GM23338 (cell line): Measurements from ENCODE around the gene GPX7. TPM values are rescaled to one million over a fixed set of nuclear protein-coding genes. Genes with fewer than 3 reads are reported as not detected.

ENCODE experiments used
- ATAC-seq: fragments of 200-7000 bp; cut with Tn5 transposase; 3 replicates; pipeline ENCODE4 v1.9.1; 2020
- DNase-seq: peaks from one replicate; pipeline ENCODE4 v3.0.0-alpha.2; 2015; ENCODE audit warnings: low spot score
- H2AFZ ChIP-seq: fragments of 200-600 bp; sonication (generic); 2 replicates; pipeline ENCODE4 v1.8.0; 2016; ENCODE audit warnings: antibody characterized with exemption, mild to moderate bottlenecking, moderate library complexity
- H3F3A ChIP-seq: fragments of 200-600 bp; sonication (generic); replicated peaks from 2 replicates; pipeline ENCODE4 v1.8.0; 2017; ENCODE audit warnings: antibody characterized with exemption, mixed run types, low read depth
- H3K27ac ChIP-seq: fragments of 200-600 bp; sonication (generic); 2 replicates; pipeline ENCODE4 v1.6.1; 2016; ENCODE audit warnings: low read depth
- H3K27me3 ChIP-seq: fragments of 200-600 bp; sonication (generic); 2 replicates; pipeline ENCODE4 v1.8.0; 2016; ENCODE audit warnings: mild to moderate bottlenecking, mixed run types, moderate library complexity; ENCODE audit not compliant: insufficient read depth
- H3K36me3 ChIP-seq: fragments of 200-600 bp; sonication (generic); 2 replicates; pipeline ENCODE4 v1.8.0; 2016; ENCODE audit warnings: mild to moderate bottlenecking; ENCODE audit not compliant: insufficient read depth
- H3K4me1 ChIP-seq: fragments of 200-600 bp; sonication (generic); 2 replicates; pipeline ENCODE4 v1.8.0; 2016; ENCODE audit warnings: mild to moderate bottlenecking, moderate library complexity; ENCODE audit not compliant: insufficient read depth
- H3K4me2 ChIP-seq: fragments of 200-600 bp; sonication (generic); 2 replicates; pipeline ENCODE4 v1.7.1; 2017; ENCODE audit warnings: mixed run types
- H3K4me3 ChIP-seq: fragments of 200-600 bp; sonication (generic); 2 replicates; pipeline ENCODE4 v1.6.1; 2016; ENCODE audit warnings: mixed run types
- H3K79me2 ChIP-seq: fragments of 200-600 bp; sonication (generic); replicated peaks from 2 replicates; pipeline ENCODE4 v1.8.0; 2017; ENCODE audit warnings: mild to moderate bottlenecking; ENCODE audit not compliant: insufficient read depth
- H3K9me2 ChIP-seq: fragments of 200-600 bp; sonication (generic); 2 replicates; pipeline ENCODE4 v1.8.0; 2017; ENCODE audit not compliant: insufficient read depth
- H4K20me1 ChIP-seq: fragments of 200-600 bp; sonication (generic); replicated peaks from 2 replicates; pipeline ENCODE4 v1.8.0; 2017; ENCODE audit warnings: mild to moderate bottlenecking; ENCODE audit not compliant: insufficient read depth
- H3K27ac Mint-ChIP-seq: 2 replicates; pipeline ENCODE4 v1.8.0; 2020; ENCODE audit warnings: inconsistent platforms, mild to moderate bottlenecking, moderate library complexity, mixed read lengths
- H3K27me3 Mint-ChIP-seq: 3 replicates; pipeline ENCODE4 v1.8.0; 2022; ENCODE audit warnings: low read depth, mild to moderate bottlenecking, moderate library complexity, mixed read lengths, inconsistent platforms; ENCODE audit not compliant: insufficient read depth, poor library complexity
- H3K36me3 Mint-ChIP-seq: 3 replicates; pipeline ENCODE4 v1.8.0; 2021; ENCODE audit warnings: low read depth, mild to moderate bottlenecking, inconsistent platforms, moderate library complexity, mixed read lengths
- H3K4me1 Mint-ChIP-seq: 3 replicates; pipeline ENCODE4 v1.8.0; 2020; ENCODE audit warnings: mild to moderate bottlenecking, inconsistent platforms, mixed read lengths
- H3K4me3 Mint-ChIP-seq: 3 replicates; pipeline ENCODE4 v1.8.0; 2021; ENCODE audit warnings: moderate library complexity, mild to moderate bottlenecking, inconsistent platforms, mixed read lengths
- H3K9me3 Mint-ChIP-seq: 3 replicates; pipeline ENCODE4 v1.8.0; 2020; ENCODE audit warnings: moderate library complexity, mild to moderate bottlenecking, inconsistent platforms, mixed read lengths
- CREB1 ChIP-seq: fragments of 250-450 bp; sonication (Bioruptor Pico); IDR thresholded peaks from 2 replicates; pipeline ENCODE4 v1.5.0; 2020; ENCODE audit warnings: low read depth, mild to moderate bottlenecking, moderate library complexity
- CTCF ChIP-seq, 2 experiments: fragments of 200-600 bp in 1 of 2; sonication (generic) in 1 of 2; conservative IDR thresholded peaks; 2 replicates each; pipeline versions ENCODE4 v1.5.1 to v1.6.1; 2016 to 2017; ENCODE audit warnings: antibody characterized with exemption in 2 of 2, low read depth in 2 of 2, mild to moderate bottlenecking in 2 of 2, moderate library complexity in 1 of 2
- ETS1 ChIP-seq: IDR thresholded peaks from 2 replicates; pipeline ENCODE4 v1.6.1; 2016; ENCODE audit warnings: antibody characterized with exemption
- JUNB ChIP-seq: IDR thresholded peaks from one replicate; pipeline ENCODE4 v1.6.1; 2016; ENCODE audit warnings: antibody characterized with exemption; ENCODE audit not compliant: unreplicated experiment
- POLR2AphosphoS5 ChIP-seq: IDR thresholded peaks from 2 replicates; pipeline ENCODE4 v1.6.1; 2016; ENCODE audit warnings: antibody characterized with exemption, low read depth
- REST ChIP-seq: IDR thresholded peaks from one replicate; pipeline ENCODE4 v1.6.1; 2018; ENCODE audit warnings: antibody characterized with exemption; ENCODE audit not compliant: unreplicated experiment
- STAT1 ChIP-seq: IDR thresholded peaks from one replicate; pipeline ENCODE4 v1.6.1; 2016; ENCODE audit warnings: antibody characterized with exemption; ENCODE audit not compliant: unreplicated experiment
- ZNF114 ChIP-seq: fragments of 250-450 bp; sonication (Bioruptor Pico); IDR thresholded peaks from 2 replicates; pipeline ENCODE4 v1.5.0; 2020; ENCODE audit warnings: mild to moderate bottlenecking, moderate library complexity
- ZNF331 ChIP-seq: fragments of 250-450 bp; sonication (Bioruptor Pico); IDR thresholded peaks from 2 replicates; pipeline ENCODE4 v1.5.0; 2020; ENCODE audit warnings: low read depth, mild to moderate bottlenecking, moderate library complexity
- ZNF462 ChIP-seq: fragments of 250-450 bp; sonication (Bioruptor Pico); IDR thresholded peaks from 2 replicates; pipeline ENCODE4 v1.5.0; 2020; ENCODE audit warnings: mild to moderate bottlenecking, moderate library complexity
- polyA plus RNA-seq: library from polyadenylated mRNA; unstranded; fragments of >200 nt; fragmentation: Nextera tagmentation; extraction: Ambion mirVana; gene quantifications from 2 replicates; pipeline ENCODE4 v1.2.1, GENCODE V29; 2016
- total RNA-seq: library from RNA; depleted of rRNA; stranded (reverse); fragments of >200 nt; shearing (Covaris generic); gene quantifications from 2 replicates; pipeline ENCODE4 v1.2.3, GENCODE V29; 2014

Gene GPX7
- total and polyA plus RNA-seq, 2 experiments from 2014 or later, result 12.8 to 20.9 TPM

GRCh38 chr1:52651904-52652303 lies 49.7 kb downstream of the GPX7 start (continued):
- TF ChIP-seq ETS1 (no peak), CTCF (conservative IDR thresholded peaks at IDR 0.05; ENCODE audit: low read depth in 2 of 2) (no peak)

- no peaks in the 10 kb centered on the region for H3K36me3 Mint-ChIP-seq
- H3K27ac ChIP-seq, result no peak overlapping the region
- H3K4me1 ChIP-seq, result no peaks in the 10 kb centered on the region
- H3K4me3 Mint-ChIP-seq, result no peak overlapping the region
- no peaks in the 10 kb centered on the region for H3K79me2 ChIP-seq
- H3K27ac Mint-ChIP-seq, result no peak overlapping the region
- DNase-seq, result no peak
- H3K27me3 ChIP-seq, result no peaks in the 10 kb centered on the region
- H3K36me3 ChIP-seq, result no peaks in the 10 kb centered on the region
- no peaks in the 10 kb centered on the region for H3K9me3 Mint-ChIP-seq
- no peaks in the 10 kb centered on the region for H3K4me1 Mint-ChIP-seq
- no peak overlapping the region for H3K4me3 ChIP-seq
- no peak overlapping the region for H2AFZ ChIP-seq
- ATAC-seq, result no peak
- no peak overlapping the region for H3K4me2 ChIP-seq
- no peaks in the 10 kb centered on the region for H3K9me2 ChIP-seq
- H3K27me3 Mint-ChIP-seq, result peaks cover 6% of the 10 kb centered on the region
- H3F3A ChIP-seq, result no peaks in the 10 kb centered on the region
- no peaks in the 10 kb centered on the region for H4K20me1 ChIP-seq
- TF ChIP-seq POLR2AphosphoS5 (no peak), JUNB (no peak), ZNF331 (no peak), CREB1 (CRISPR knock-in tag) (no peak), STAT1 (no peak), ETS1 (no peak), ZNF114 (CRISPR knock-in tag) (no peak), REST (no peak), ZNF462 (CRISPR knock-in tag) (no peak)
These were observed 51.2 kb downstream of the GPX7 start for GRCh38 chr1:52653207-52653849.
